Tibial nerve (tissue), 4 donors: Measurements from ENCODE around the gene SFXN5. TPM values are rescaled to one million over a fixed set of nuclear protein-coding genes. Genes with fewer than 3 reads are reported as not detected.

Source experiments
- DNase-seq, 2 donors: peaks; one replicate each; pipeline ENCODE4 v3.0.0-alpha.2; 2019; ENCODE audit warnings: low spot score in 2 of 2
- H3K27ac ChIP-seq, 4 donors: fragments of 200-600 bp; sonication (generic) in 3 of 4; one replicate each; pipeline ENCODE4 v1.5.1; 2017 to 2019; ENCODE audit warnings: mild to moderate bottlenecking in 1 of 4
- H3K27me3 ChIP-seq, 2 donors: fragments of 200-600 bp; sonication (generic) in 1 of 2; one replicate each; pipeline versions ENCODE4 v1.5.1 to v1.6.0; 2017 to 2019
- H3K36me3 ChIP-seq, 3 donors: fragments of 200-600 bp; sonication (generic); one replicate each; pipeline ENCODE4 v1.5.1; 2018 to 2019
- H3K4me1 ChIP-seq, 4 donors: fragments of 200-600 bp; sonication (generic) in 3 of 4; one replicate each; pipeline ENCODE4 v1.5.1; 2017 to 2019
- H3K4me3 ChIP-seq, 4 donors: fragments of 200-600 bp; sonication (generic) in 3 of 4; one replicate each; pipeline ENCODE4 v1.5.1; 2017 to 2019; ENCODE audit warnings: mild to moderate bottlenecking in 1 of 4, moderate library complexity in 1 of 4
- H3K9me3 ChIP-seq, 4 donors: fragments of 200-600 bp; sonication (generic) in 3 of 4; one replicate each; pipeline ENCODE4 v1.5.1; 2017 to 2019
- CTCF ChIP-seq, 5 experiments: fragments of 200-600 bp in 3 of 5; fragments of 450-650 bp in 2 of 5; sonication (generic) in 3 of 5; IDR thresholded peaks; one replicate each; pipeline ENCODE4 v1.5.1; 2016 to 2019; ENCODE audit warnings: antibody characterized with exemption in 5 of 5, mild to moderate bottlenecking in 3 of 5, moderate library complexity in 2 of 5
- EP300 ChIP-seq, 2 donors: sonication (generic); formaldehyde crosslinking; IDR thresholded peaks; one replicate each; pipeline ENCODE4 v1.6.1; 2017; ENCODE audit warnings: antibody characterized with exemption in 2 of 2, mild to moderate bottlenecking in 1 of 2
- POLR2A ChIP-seq, 2 donors: fragments of 450-650 bp; IDR thresholded peaks; one replicate each; pipeline ENCODE4 v1.6.1; 2017; ENCODE audit warnings: antibody characterized with exemption in 2 of 2, mild to moderate bottlenecking in 2 of 2, moderate library complexity in 2 of 2
- WGBS, 2 donors: methylation state at CpG; one replicate each; pipeline ENCODE4 v1.1.5; 2018; 5-methylcytosine and 5-hydroxymethylcytosine counted together
- total RNA-seq, 4 donors: library from RNA; depleted of rRNA; stranded (reverse); fragments of >200 nt; gene quantifications; one replicate each; pipeline ENCODE4 v1.1.0, GENCODE V29; 2016

The SFXN5 gene
- total RNA-seq, 4 donors from 2014 or later, result 13.8 to 58.1 (median 21.7) TPM

- DNase-seq, result no peak
- Histone ChIP-seq H3K27me3 (no peaks in the 10 kb centered on the region), H3K27ac (no peak overlapping the region), H3K4me3 (no peak overlapping the region), H3K4me1 (peaks cover 0 to 22% (median 0%) of the 10 kb centered on the region in 4 donors), H3K9me3 (no peaks in the 10 kb centered on the region), H3K36me3 (peaks cover 0 to 34% (median 0%) of the 10 kb centered on the region in 3 donors)
- WGBS, 2 donors, result 90 to 91% methylated on average over 5 of the region's 5 CpGs
- TF ChIP-seq EP300 (IDR thresholded peaks at IDR 0.05), result no peak
Measured at GRCh38 chr2:72993933-72994280, 77.6 kb downstream of the SFXN5 start.

- H3K4me1 ChIP-seq, result peaks cover 0 to 22% (median 0%) of the 10 kb centered on the region in 4 donors
- H3K4me3 ChIP-seq, result no peak overlapping the region
- no peak overlapping the region for H3K27ac ChIP-seq
- 54 to 65% methylated on average over 5 of the region's 5 CpGs for WGBS, 2 donors
- peak in 1 of 2 donors; percentile 70 for DNase-seq
- no peaks in the 10 kb centered on the region for H3K9me3 ChIP-seq
- H3K27me3 ChIP-seq, result no peaks in the 10 kb centered on the region
- TF ChIP-seq POLR2A (IDR thresholded peaks at IDR 0.05) (no peak), EP300 (IDR thresholded peaks at IDR 0.05) (no peak), CTCF (IDR thresholded peaks at IDR 0.05) (peak; percentile 67 to 92 (median 77))
- peaks cover 0 to 31% (median 0%) of the 10 kb centered on the region in 3 donors for H3K36me3 ChIP-seq
Measured at GRCh38 chr2:72993147-72993932, 78.2 kb downstream of the SFXN5 start.

GRCh38 chr2:72992734-72993102, 78.8 kb downstream of the SFXN5 start:
- H3K36me3 ChIP-seq, result peaks cover 0 to 31% (median 0%) of the 10 kb centered on the region in 3 donors
- TF ChIP-seq CTCF (IDR thresholded peaks at IDR 0.05) (no peak), EP300 (IDR thresholded peaks at IDR 0.05) (no peak), POLR2A (IDR thresholded peaks at IDR 0.05) (no peak)
- no peaks in the 10 kb centered on the region for H3K9me3 ChIP-seq
- WGBS, 2 donors, result 83% methylated on average over 8 of the region's 8 CpGs
- H3K4me3 ChIP-seq, result no peak overlapping the region
- no peak for DNase-seq
- H3K27me3 ChIP-seq, result no peaks in the 10 kb centered on the region
- H3K27ac ChIP-seq, result no peak overlapping the region
- H3K4me1 ChIP-seq, result peaks cover 0 to 22% (median 0%) of the 10 kb centered on the region in 4 donors

- Histone ChIP-seq H3K27ac (no peak overlapping the region), H3K4me3 (no peak overlapping the region), H3K36me3 (peaks cover 0 to 31% (median 0%) of the 10 kb centered on the region in 3 donors), H3K27me3 (no peaks in the 10 kb centered on the region), H3K4me1 (peaks cover 0 to 22% (median 0%) of the 10 kb centered on the region in 4 donors), H3K9me3 (no peaks in the 10 kb centered on the region)
- TF ChIP-seq POLR2A (IDR thresholded peaks at IDR 0.05), result no peak
- no peak for TF ChIP-seq EP300 (IDR thresholded peaks at IDR 0.05)
- no peak for TF ChIP-seq CTCF (IDR thresholded peaks at IDR 0.05)
- WGBS, 2 donors, result 85 to 86% methylated on average over 11 of the region's 11 CpGs
- no peak for DNase-seq
Measured at GRCh38 chr2:72991980-72992733, 79.4 kb downstream of the SFXN5 start.

- no peaks in the 10 kb centered on the region for H3K9me3 ChIP-seq
- H3K4me3 ChIP-seq, result no peak overlapping the region
- peaks cover 0 to 31% (median 0%) of the 10 kb centered on the region in 3 donors for H3K36me3 ChIP-seq
- 84 to 91% methylated on average over 6 of the region's 6 CpGs for WGBS, 2 donors
- H3K27ac ChIP-seq, result peak overlapping the region in 1 of 4 donors; percentile 78
- peaks cover 0 to 22% (median 0%) of the 10 kb centered on the region in 4 donors for H3K4me1 ChIP-seq
- TF ChIP-seq POLR2A (IDR thresholded peaks at IDR 0.05) (no peak), EP300 (IDR thresholded peaks at IDR 0.05) (no peak)
- DNase-seq, result peak in 1 of 2 donors; percentile 6
- no peaks in the 10 kb centered on the region for H3K27me3 ChIP-seq
Measured at GRCh38 chr2:72991439-72991725, 80.1 kb downstream of the SFXN5 start.
